K562 (cell line): ENCODE data around the gene MAP3K20. TPM values are rescaled to one million over a fixed set of nuclear protein-coding genes. Genes with fewer than 3 reads are reported as not detected.

ENCODE experiments used
- ATAC-seq: fragments of 200-7000 bp; cut with Tn5 transposase; 3 replicates; pipeline ENCODE4 v1.9.1; 2020; ENCODE audit warnings: moderate library complexity
- BruUV-seq: library from RNA; stranded (reverse); fragments of 400-500 nt; replicated peaks from 2 replicates; lab custom pipeline; 2021; lab: Mats Ljungman, UMichigan
- CTCF ChIA-PET: fragments of 300-600 bp; formaldehyde crosslinking; extraction: SDS; loops from one replicate; lab custom pipeline; 2021; ENCODE audit warnings: low intra/inter-chr PET ratio; lab: Yijun Ruan, JAX
- POLR2A ChIA-PET: fragments of 300-600, 350-650 bp; sonication (Branson Sonifier 250); formaldehyde crosslinking; extraction: SDS; loops from one replicate; lab custom pipeline; 2021; ENCODE audit warnings: antibody characterized with exemption, inconsistent platforms; lab: Yijun Ruan, JAX
- DNase-seq, 4 experiments: peaks; one replicate each; pipeline versions ENCODE4 v3.0.0 to v3.0.0-alpha.2; 2011 to 2018; ENCODE audit warnings: low spot score in 3 of 4, mixed read lengths in 3 of 4; ENCODE audit errors: extremely low read depth in 1 of 4
- FAIRE-seq: peaks from 2 replicates; lab custom pipeline; 2011; peaks lifted over from hg19 to GRCh38; lab: Jason Lieb, UNC
- H2AFZ ChIP-seq: 2 replicates; pipeline ENCODE4 v1.6.0; 2011; ENCODE audit warnings: low read depth, low read length, control low read depth, inconsistent platforms
- H3K27ac ChIP-seq: fragments of 200-600 bp; 3 replicates; pipeline ENCODE4 v1.8.0; 2011; ENCODE audit warnings: low read depth, mild to moderate bottlenecking, control low read depth, inconsistent platforms, low read length, moderate library complexity, mixed read lengths; ENCODE audit errors: extremely low read depth
- H3K27me3 ChIP-seq, 2 experiments: fragments of 300-600 bp in 1 of 2; 2 replicates in 1 of 2; 3 replicates in 1 of 2; pipeline versions ENCODE4 v1.6.0 to v1.8.0; 2011; ENCODE audit warnings: inconsistent platforms in 2 of 2, low read length in 2 of 2, mild to moderate bottlenecking in 1 of 2, mixed read lengths in 1 of 2, moderate library complexity in 1 of 2; ENCODE audit not compliant: control insufficient read depth in 2 of 2, insufficient read depth in 2 of 2
- H3K36me3 ChIP-seq: fragments of 300-600 bp; 3 replicates; pipeline ENCODE4 v1.8.0; 2011; ENCODE audit warnings: mild to moderate bottlenecking, low read length, inconsistent platforms; ENCODE audit not compliant: control insufficient read depth, insufficient read depth
- H3K4me1 ChIP-seq, 2 experiments: fragments of 200-600 bp in 1 of 2; replicated peaks in 1 of 2; 2 replicates in 1 of 2; 3 replicates in 1 of 2; pipeline versions ENCODE4 v1.5.1 to v1.8.0; 2011; ENCODE audit warnings: inconsistent platforms in 2 of 2, low read length in 2 of 2, mild to moderate bottlenecking in 1 of 2, mixed read lengths in 1 of 2, moderate library complexity in 1 of 2; ENCODE audit not compliant: control insufficient read depth in 2 of 2, insufficient read depth in 2 of 2
- H3K4me2 ChIP-seq: 2 replicates; pipeline ENCODE4 v1.6.1; 2011; ENCODE audit warnings: low read length, control low read depth, inconsistent platforms, mixed read lengths; ENCODE audit not compliant: insufficient read depth
- H3K4me3 ChIP-seq: fragments of 200-600 bp; sonication (generic), shearing (Covaris generic); 2 replicates; pipeline ENCODE4 v1.5.1; 2016; ENCODE audit warnings: control low read depth, inconsistent platforms
- H3K79me2 ChIP-seq: fragments of 200-600 bp; 3 replicates; pipeline ENCODE4 v1.8.0; 2011; ENCODE audit warnings: low read length, inconsistent platforms; ENCODE audit not compliant: control insufficient read depth, insufficient read depth
- H3K9ac ChIP-seq, 2 experiments: 2 replicates each; pipeline versions ENCODE4 v1.6.0 to v1.6.1; 2011; ENCODE audit warnings: low read depth in 2 of 2, low read length in 2 of 2, control low read depth in 1 of 2, inconsistent platforms in 1 of 2, mild to moderate bottlenecking in 1 of 2, mixed read lengths in 1 of 2; ENCODE audit not compliant: insufficient read depth in 1 of 2
- H3K9me1 ChIP-seq: one replicate; pipeline ENCODE4 v1.6.0; 2011; ENCODE audit warnings: inconsistent platforms, mild to moderate bottlenecking, low read length, moderate library complexity; ENCODE audit not compliant: control insufficient read depth, insufficient read depth
- H3K9me3 ChIP-seq: replicated peaks from 2 replicates; pipeline ENCODE4 v1.5.1; 2011; ENCODE audit warnings: low read depth, low read length, inconsistent platforms; ENCODE audit not compliant: control insufficient read depth, insufficient read depth
- H4K20me1 ChIP-seq: replicated peaks from 2 replicates; pipeline ENCODE4 v1.6.1; 2011; ENCODE audit warnings: low read length, inconsistent platforms, mixed read lengths; ENCODE audit not compliant: control insufficient read depth, insufficient read depth
- HDAC6 ChIP-seq: IDR thresholded peaks from 2 replicates; pipeline ENCODE4 v1.6.1; 2012; ENCODE audit warnings: low read depth, mild to moderate bottlenecking, control low read depth, inconsistent platforms, low read length, moderate library complexity
- HNRNPL ChIP-seq: fragments of 200-400 bp; formaldehyde crosslinking; IDR thresholded peaks from 2 replicates; pipeline ENCODE4 v1.6.1; 2017; ENCODE audit warnings: low read depth, mild to moderate bottlenecking, low read length
- SREBF2 ChIP-seq: sonication (generic); formaldehyde crosslinking; IDR thresholded peaks from 2 replicates; pipeline ENCODE4 v1.4.0; 2020; ENCODE audit warnings: mild to moderate bottlenecking, missing genetic modification reagents
- WGBS: fragments of 100-300 bp; shearing (Covaris generic); methylation state at CpG from one replicate; pipeline ENCODE4 v1.1.6; 2016; ENCODE audit warnings: low coverage, mixed read lengths; ENCODE audit not compliant: insufficient coverage; ENCODE audit errors: missing lambda C conversion rate; 5-methylcytosine and 5-hydroxymethylcytosine counted together
- in situ Hi-C: fragments of 300-500 bp; cut with MboI; formaldehyde crosslinking; loops from 4 replicates; pipeline ENCODE4 v1.15.0; 2018; ENCODE audit warnings: inconsistent platforms, mixed read lengths
- intact Hi-C: fragments of 100-400 bp; cut with micrococcal nuclease; formaldehyde crosslinking; loops from 2 replicates; pipeline ENCODE4 v1.14.2; 2022
- polyA plus RNA-seq, 8 experiments: library from polyadenylated mRNA; depleted of rRNA in 4 of 8; stranded (reverse) in 5 of 8; unstranded in 3 of 8; fragments of >200 nt; fragmentation: Nextera tagmentation in 2 of 8; fragmentation: Illumina TruSeq in 1 of 8; extraction: Ambion mirVana in 2 of 8; extraction: Trizol in 1 of 8; gene quantifications; 2 replicates each; pipeline versions ENCODE4 v1.2.1 to v1.2.3, GENCODE V29; 2011 to 2014; ENCODE audit warnings: inconsistent platforms in 1 of 8, missing spikeins in 1 of 8
- total RNA-seq, 7 experiments: library from RNA; depleted of rRNA in 6 of 7; stranded (reverse); fragments of >200 nt in 6 of 7; fragmentation: Illumina TruSeq in 2 of 7; extraction: Trizol in 2 of 7; gene quantifications; 2 replicates each; pipeline versions ENCODE4 v1.2.1 to v1.2.3, GENCODE V29; 2011 to 2021; ENCODE audit warnings: low replicate concordance in 1 of 7

The MAP3K20 gene
- total and polyA plus RNA-seq, 9 of the 15 experiments (the other 6 are each of a cell fraction or from before 2014, with no cell fraction given): 9.8 to 34.2 (median 27.3) TPM

DNA sequence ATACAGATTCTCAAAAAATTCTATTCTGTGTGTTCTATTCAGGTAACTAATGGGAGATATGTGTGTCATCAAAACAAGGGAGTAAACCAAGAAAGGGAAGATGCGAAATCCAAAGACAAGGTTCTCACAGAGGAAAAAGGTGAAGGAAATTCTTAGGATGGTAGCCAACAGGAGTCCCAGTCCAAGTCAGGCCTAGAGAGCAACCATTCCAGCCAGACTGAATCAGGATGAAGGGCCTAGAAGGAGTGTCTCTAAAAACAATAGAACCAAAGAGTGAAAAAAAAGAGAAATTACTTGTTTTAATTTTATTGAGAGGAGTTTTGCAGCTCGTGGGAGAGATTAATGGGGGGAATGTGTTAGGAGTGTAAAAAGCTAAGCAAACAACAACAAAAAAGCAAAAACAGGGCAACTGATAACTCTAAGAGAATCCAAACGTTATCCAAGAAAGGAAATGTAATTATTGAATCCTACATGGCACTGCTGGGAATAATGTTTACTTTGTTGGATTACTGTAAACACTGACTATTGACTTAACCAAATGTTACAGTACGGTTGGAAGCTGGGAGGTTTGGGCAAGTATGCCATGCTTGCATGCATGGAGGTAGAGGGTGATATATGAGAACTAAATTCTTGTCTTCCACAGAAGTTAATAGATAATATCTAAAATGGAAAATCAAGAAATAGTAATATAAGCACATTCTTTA lies 12.3 kb downstream of the MAP3K20 start:
- Histone ChIP-seq H3K4me1 (peaks cover 10 to 30% of the 10 kb centered on the region in 2 experiments; a peak in 4 of 5 replicates), H4K20me1 (no peaks in the 10 kb centered on the region), H3K27me3 (no peaks in the 10 kb centered on the region), H3K9me3 (no peaks in the 10 kb centered on the region), H3K36me3 (peaks cover 21% of the 10 kb centered on the region), H2AFZ (no peak overlapping the region), H3K4me2 (no peak overlapping the region), H3K79me2 (peaks cover 92% of the 10 kb centered on the region), H3K9ac (no peak overlapping the region), H3K4me3 (no peak overlapping the region), H3K27ac (no peak overlapping the region), H3K9me1 (no peaks in the 10 kb centered on the region)
- ChIA-PET POLR2A (interaction anchor here (0.6 to 0.8 kb wide), 2 partner anchors 16 to 80 kb away, joined by 3 to 4 read pairs; no protein-coding TSS in a partner anchor), CTCF (no interaction called here)
- BruUV-seq: no TSS peak
- WGBS: 71% methylated on average over 4 of the region's 4 CpGs
- in situ Hi-C loops (no loop called here), intact Hi-C loops (no loop called here)
- no peak for ATAC-seq
- no peak for TF ChIP-seq SREBF2 (CRISPR knock-in tag)
- no peak for TF ChIP-seq HNRNPL
- no peak for TF ChIP-seq HDAC6
- no peak for FAIRE-seq
- DNase-seq: no peak
